HG03558 (cell line): Measurements from ENCODE around the gene SYNC.
"Not testable (repeated sequence)": the region's sequence is repeated elsewhere in the genome, so short reads cannot be mapped to it uniquely, and the experiment has no call there.

Source experiments
- ATAC-seq: cut with Tn5 transposase; IDR thresholded peaks from one replicate; pipeline ENCODE4 v1.9.1; 2021; ENCODE audit warnings: moderate number of reproducible peaks; ENCODE audit not compliant: unreplicated experiment; ENCODE audit errors: extremely low read depth

SYNC gene

GRCh38 chr1:32696041-32696440 is 6.5 kb downstream of the SYNC start:
- no peak for ATAC-seq

GRCh38 chr1:32695098-32695904 is 7.3 kb downstream of the SYNC start:
- ATAC-seq = no peak

GRCh38 chr1:32693455-32694174 is 9.0 kb downstream of the SYNC start:
- ATAC-seq = no peak

- no peak for ATAC-seq
These were observed 16.2 kb downstream of the SYNC start for GRCh38 chr1:32686387-32686786.

- no peak for ATAC-seq
These were observed 17.1 kb downstream of the SYNC start for GRCh38 chr1:32685498-32685897.

- no peak for ATAC-seq
These were observed 18.3 kb downstream of the SYNC start for GRCh38 chr1:32684167-32684811.

- ATAC-seq = no peak
These were observed 19.2 kb downstream of the SYNC start for GRCh38 chr1:32683397-32683796.

- ATAC-seq = no peak
These were observed 20.6 kb downstream of the SYNC start for GRCh38 chr1:32681999-32682398.

- ATAC-seq = no peak
These were observed 21.1 kb downstream of the SYNC start for GRCh38 chr1:32681509-32681908.

- ATAC-seq = no peak
These were observed 21.9 kb downstream of the SYNC start for GRCh38 chr1:32680642-32681041.

GRCh38 chr1:32679993-32680392 is 22.6 kb downstream of the SYNC start:
- ATAC-seq = not testable (repeated sequence)

GRCh38 chr1:32676945-32677344 is 25.6 kb downstream of the SYNC start:
- no peak for ATAC-seq

- not testable (repeated sequence) for ATAC-seq
These were observed 33.9 kb downstream of the SYNC start for GRCh38 chr1:32668716-32669115.

- no peak for ATAC-seq
These were observed 35.5 kb downstream of the SYNC start for GRCh38 chr1:32666901-32667566.

GRCh38 chr1:32665915-32666314 is 36.7 kb downstream of the SYNC start:
- ATAC-seq = no peak

GRCh38 chr1:32659581-32659980 is 43.0 kb downstream of the SYNC start:
- no peak for ATAC-seq

- ATAC-seq = no peak
These were observed 50.2 kb downstream of the SYNC start for GRCh38 chr1:32652244-32652962.

- no peak for ATAC-seq
These were observed 51.0 kb downstream of the SYNC start for GRCh38 chr1:32651461-32652073.

- peak; percentile 66 for ATAC-seq
These were observed 51.7 kb downstream of the SYNC start, which contains the start of gene RBBP4 for GRCh38 chr1:32650752-32651460. TSS of gene RBBP4 (plus strand) at chr1:32651208. CDS start at chr1:32651307, 99 bp downstream.
